Hepatocyte (in vitro differentiated cells): ENCODE results near the gene MTURN. TPM values are rescaled to one million over a fixed set of nuclear protein-coding genes. Genes with fewer than 3 reads are reported as not detected.

Source experiments
- DNase-seq: peaks from one replicate; pipeline ENCODE4 v3.0.0-alpha.2; 2016; ENCODE audit warnings: low spot score
- H2AFZ ChIP-seq: fragments of 200-600 bp; sonication (generic); 2 replicates; pipeline ENCODE4 v1.6.0; 2016; ENCODE audit warnings: antibody characterized with exemption, mild to moderate bottlenecking
- H3K27ac ChIP-seq: fragments of 200-600 bp; sonication (generic); 2 replicates; pipeline ENCODE4 v1.5.1; 2016; ENCODE audit warnings: mild to moderate bottlenecking
- H3K27me3 ChIP-seq: fragments of 200-600 bp; sonication (generic); 2 replicates; pipeline ENCODE4 v1.6.1; 2016
- H3K36me3 ChIP-seq: fragments of 200-600 bp; sonication (generic); replicated peaks from 2 replicates; pipeline ENCODE4 v1.5.1; 2016; ENCODE audit warnings: low read depth; ENCODE audit not compliant: insufficient read depth
- H3K4me1 ChIP-seq: fragments of 200-600 bp; sonication (generic); 2 replicates; pipeline ENCODE4 v1.5.1; 2016; ENCODE audit warnings: mild to moderate bottlenecking, moderate library complexity; ENCODE audit not compliant: insufficient read depth
- H3K4me2 ChIP-seq: fragments of 200-600 bp; sonication (generic); 2 replicates; pipeline ENCODE4 v1.6.0; 2016
- H3K4me3 ChIP-seq: fragments of 200-600 bp; sonication (generic); 2 replicates; pipeline ENCODE4 v1.5.1; 2016; ENCODE audit warnings: mild to moderate bottlenecking
- H3K79me2 ChIP-seq: fragments of 200-600 bp; sonication (generic); 2 replicates; pipeline ENCODE4 v1.6.0; 2017; ENCODE audit warnings: mild to moderate bottlenecking
- H3K9me2 ChIP-seq: fragments of 200-600 bp; sonication (generic); replicated peaks from 2 replicates; pipeline ENCODE4 v1.6.0; 2017; ENCODE audit warnings: mild to moderate bottlenecking; ENCODE audit not compliant: insufficient read depth
- H3K9me3 ChIP-seq: fragments of 200-600 bp; sonication (generic); 2 replicates; pipeline ENCODE4 v1.5.1; 2016; ENCODE audit warnings: low read depth, mild to moderate bottlenecking
- H4K20me1 ChIP-seq: fragments of 200-600 bp; sonication (generic); 2 replicates; pipeline ENCODE4 v1.6.0; 2016; ENCODE audit warnings: mild to moderate bottlenecking; ENCODE audit not compliant: insufficient read depth, poor library complexity, severe bottlenecking
- CTCF ChIP-seq: fragments of 200-600 bp; sonication (generic); IDR thresholded peaks from 2 replicates; pipeline ENCODE4 v1.5.1; 2016; ENCODE audit warnings: antibody characterized with exemption, mild to moderate bottlenecking; ENCODE audit not compliant: poor library complexity
- EZH2 ChIP-seq: fragments of 200-600 bp; sonication (generic); IDR thresholded peaks from 2 replicates; pipeline ENCODE4 v1.6.1; 2016; ENCODE audit warnings: antibody characterized with exemption, mild to moderate bottlenecking, borderline replicate concordance
- EZH2phosphoT487 ChIP-seq: fragments of 200-600 bp; sonication (generic); IDR thresholded peaks from one replicate; pipeline ENCODE4 v1.6.1; 2018; ENCODE audit warnings: antibody characterized with exemption, mild to moderate bottlenecking, low read depth, moderate library complexity; ENCODE audit not compliant: unreplicated experiment, severe bottlenecking
- WGBS: methylation state at CpG from one replicate; pipeline ENCODE4 v1.1.6; 2016; ENCODE audit warnings: low lambda C conversion rate; ENCODE audit errors: missing lambda C conversion rate; 5-methylcytosine and 5-hydroxymethylcytosine counted together
- polyA plus RNA-seq: library from polyadenylated mRNA; unstranded; fragments of >200 nt; fragmentation: Nextera tagmentation; extraction: Ambion mirVana; gene quantifications from 2 replicates; pipeline ENCODE4 v1.2.1, GENCODE V29; 2016
- total RNA-seq: library from RNA; depleted of rRNA; stranded (reverse); fragments of >200 nt; gene quantifications from 2 replicates; pipeline ENCODE4 v1.2.3, GENCODE V29; 2014

The MTURN gene
- total and polyA plus RNA-seq, 2 experiments from 2014 or later, result 4.5 to 14.5 TPM

GRCh38 chr7:30160329-30160728 lies 25.5 kb downstream of the MTURN start:
- H3K36me3 ChIP-seq, result no peaks in the 10 kb centered on the region
- H3K27me3 ChIP-seq, result no peaks in the 10 kb centered on the region
- no peaks in the 10 kb centered on the region for H3K9me2 ChIP-seq
- no peak overlapping the region for H3K4me2 ChIP-seq
- WGBS, result 90% methylated on average over 2 of the region's 2 CpGs
- no peak overlapping the region for H3K27ac ChIP-seq
- H3K4me3 ChIP-seq, result no peak overlapping the region
- H3K4me1 ChIP-seq, result peaks cover 6% of the 10 kb centered on the region
- TF ChIP-seq EZH2 (no peak), EZH2phosphoT487 (no peak), CTCF (no peak)
- H3K79me2 ChIP-seq, result no peaks in the 10 kb centered on the region
- H3K9me3 ChIP-seq, result no peaks in the 10 kb centered on the region
- DNase-seq, result no peak
- no peaks in the 10 kb centered on the region for H4K20me1 ChIP-seq
- H2AFZ ChIP-seq, result no peak overlapping the region

GRCh38 chr7:30162133-30162532 lies 27.3 kb downstream of the MTURN start:
- H3K4me2 ChIP-seq, result no peak overlapping the region
- no peaks in the 10 kb centered on the region for H3K27me3 ChIP-seq
- no peak overlapping the region for H3K27ac ChIP-seq
- no peak for DNase-seq
- H4K20me1 ChIP-seq, result no peaks in the 10 kb centered on the region
- TF ChIP-seq EZH2, result no peak
- TF ChIP-seq EZH2phosphoT487, result no peak
- H3K9me3 ChIP-seq, result no peaks in the 10 kb centered on the region
- H3K79me2 ChIP-seq, result no peaks in the 10 kb centered on the region
- no peaks in the 10 kb centered on the region for H3K36me3 ChIP-seq
- no peak overlapping the region for H2AFZ ChIP-seq
- no peak overlapping the region for H3K4me3 ChIP-seq
- WGBS, result 64% methylated on average over 3 of the region's 3 CpGs
- no peaks in the 10 kb centered on the region for H3K9me2 ChIP-seq
- peaks cover 14% of the 10 kb centered on the region for H3K4me1 ChIP-seq

GRCh38 chr7:30162622-30163124 lies 27.9 kb downstream of the MTURN start:
- Histone ChIP-seq H3K4me2 (peak overlapping the region; percentile 31), H3K4me1 (peaks cover 14% of the 10 kb centered on the region), H4K20me1 (no peaks in the 10 kb centered on the region), H3K4me3 (no peak overlapping the region), H3K27me3 (no peaks in the 10 kb centered on the region), H2AFZ (peak overlapping the region; percentile 43), H3K79me2 (no peaks in the 10 kb centered on the region), H3K9me2 (no peaks in the 10 kb centered on the region), H3K36me3 (no peaks in the 10 kb centered on the region), H3K9me3 (no peaks in the 10 kb centered on the region), H3K27ac (no peak overlapping the region)
- DNase-seq, result no peak
- no peak for TF ChIP-seq CTCF
- TF ChIP-seq EZH2, result no peak
- TF ChIP-seq EZH2phosphoT487, result no peak
- WGBS, result 36% methylated on average over 5 of the region's 5 CpGs

GRCh38 chr7:30163231-30163894 lies 28.6 kb downstream of the MTURN start:
- Histone ChIP-seq H4K20me1 (no peaks in the 10 kb centered on the region), H3K9me3 (no peaks in the 10 kb centered on the region), H3K27me3 (no peaks in the 10 kb centered on the region), H3K27ac (no peak overlapping the region), H2AFZ (no peak overlapping the region), H3K79me2 (no peaks in the 10 kb centered on the region), H3K4me1 (peaks cover 14% of the 10 kb centered on the region), H3K4me2 (peak overlapping the region; percentile 31), H3K9me2 (no peaks in the 10 kb centered on the region), H3K36me3 (no peaks in the 10 kb centered on the region), H3K4me3 (no peak overlapping the region)
- no peak for DNase-seq
- 68% methylated on average over 13 of the region's 13 CpGs for WGBS
- TF ChIP-seq CTCF (no peak), EZH2phosphoT487 (no peak), EZH2 (no peak)
